Activated CD8-positive, alpha-beta T cell treated with anti-CD3 and anti-CD28 coated beads for 36 hours (primary cell): Measurements from ENCODE around the gene PTPRN2. TPM values are rescaled to one million over a fixed set of nuclear protein-coding genes. Genes with fewer than 3 reads are reported as not detected.

Experiments used
- ATAC-seq: fragments of 200-7000 bp; cut with Tn5 transposase; one replicate; pipeline ENCODE4 v1.10.0; 2021; ENCODE audit warnings: mild to moderate bottlenecking, moderate library complexity
- CTCF ChIA-PET: fragments of 350-600 bp; sonication (Branson Sonifier 250); formaldehyde crosslinking; loops from one replicate; lab custom pipeline; 2021; ENCODE audit warnings: antibody characterized with exemption; lab: Charles Lee
- POLR2A ChIA-PET: fragments of 350-600 bp; sonication (Branson Sonifier 250); formaldehyde crosslinking; loops from one replicate; lab custom pipeline; 2021; ENCODE audit warnings: antibody characterized with exemption; lab: Charles Lee
- DNase-seq: peaks from one replicate; pipeline ENCODE4 v3.0.0-alpha.2; 2020
- H3K27ac Mint-ChIP-seq: one replicate; pipeline ENCODE4 v1.8.0; 2021; ENCODE audit warnings: mild to moderate bottlenecking, mixed read lengths
- H3K27me3 Mint-ChIP-seq: one replicate; pipeline ENCODE4 v1.8.0; 2021; ENCODE audit warnings: mixed read lengths
- H3K36me3 Mint-ChIP-seq: one replicate; pipeline ENCODE4 v1.8.0; 2021; ENCODE audit warnings: low read depth, mixed read lengths
- H3K4me1 Mint-ChIP-seq: one replicate; pipeline ENCODE4 v1.8.0; 2021; ENCODE audit warnings: low read depth, mixed read lengths
- H3K4me3 Mint-ChIP-seq: one replicate; pipeline ENCODE4 v1.8.0; 2021; ENCODE audit warnings: mild to moderate bottlenecking, moderate library complexity, mixed read lengths
- H3K9me3 Mint-ChIP-seq: one replicate; pipeline ENCODE4 v1.8.0; 2021; ENCODE audit warnings: mixed read lengths
- CTCF ChIP-seq: fragments of 200-600 bp; IDR thresholded peaks from one replicate; pipeline ENCODE4 v1.8.0; 2022; ENCODE audit warnings: antibody characterized with exemption, mild to moderate bottlenecking
- intact Hi-C: fragments of 100-400 bp; cut with micrococcal nuclease; formaldehyde crosslinking; loops from one replicate; pipeline ENCODE4 v1.10.0; 2022
- total RNA-seq, 2 experiments: library from RNA; stranded (reverse); gene quantifications; one replicate each; pipeline ENCODE4 v1.2.3, GENCODE V29; 2021

Gene PTPRN2
- total RNA-seq, 2 experiments from 2014 or later = 0.49 to 0.65 TPM

GRCh38 chr7:158054611-158055010 lies 533.0 kb downstream of the PTPRN2 start:
- H3K27ac Mint-ChIP-seq = no peak overlapping the region
- H3K9me3 Mint-ChIP-seq = no peaks in the 10 kb centered on the region
- H3K4me1 Mint-ChIP-seq = no peaks in the 10 kb centered on the region
- H3K27me3 Mint-ChIP-seq = no peaks in the 10 kb centered on the region
- H3K4me3 Mint-ChIP-seq = no peak overlapping the region
- intact Hi-C loops = no loop called here
- DNase-seq (no peak), ATAC-seq (no peak)
- ChIA-PET CTCF (no interaction called here), POLR2A (no interaction called here)
- no peaks in the 10 kb centered on the region for H3K36me3 Mint-ChIP-seq
- no peak for TF ChIP-seq CTCF

GRCh38 chr7:158054081-158054480 lies 533.5 kb downstream of the PTPRN2 start:
- intact Hi-C loops = no loop called here
- H3K27me3 Mint-ChIP-seq = no peaks in the 10 kb centered on the region
- ChIA-PET POLR2A (no interaction called here), CTCF (no interaction called here)
- TF ChIP-seq CTCF = no peak
- no peak overlapping the region for H3K27ac Mint-ChIP-seq
- no peaks in the 10 kb centered on the region for H3K36me3 Mint-ChIP-seq
- no peaks in the 10 kb centered on the region for H3K9me3 Mint-ChIP-seq
- ATAC-seq (no peak), DNase-seq (no peak)
- H3K4me1 Mint-ChIP-seq = no peaks in the 10 kb centered on the region
- no peak overlapping the region for H3K4me3 Mint-ChIP-seq

GRCh38 chr7:158053183-158053915 lies 534.3 kb downstream of the PTPRN2 start:
- intact Hi-C loops = no loop called here
- no peaks in the 10 kb centered on the region for H3K9me3 Mint-ChIP-seq
- no peaks in the 10 kb centered on the region for H3K4me1 Mint-ChIP-seq
- ChIA-PET CTCF (no interaction called here), POLR2A (no interaction called here)
- no peaks in the 10 kb centered on the region for H3K36me3 Mint-ChIP-seq
- no peak for TF ChIP-seq CTCF
- H3K27me3 Mint-ChIP-seq = no peaks in the 10 kb centered on the region
- ATAC-seq (no peak), DNase-seq (no peak)
- H3K27ac Mint-ChIP-seq = no peak overlapping the region
- no peak overlapping the region for H3K4me3 Mint-ChIP-seq

- CTCF ChIA-PET = no interaction called here
- H3K4me1 Mint-ChIP-seq = no peaks in the 10 kb centered on the region
- no peak for DNase-seq
Measured at GRCh38 chr7:158052381-158053060, 535.1 kb downstream of the PTPRN2 start.

More at GRCh38 chr7:158052381-158053060, 535.1 kb downstream of the PTPRN2 start:
- Mint-ChIP-seq H3K9me3 (no peaks in the 10 kb centered on the region), H3K27ac (no peak overlapping the region), H3K36me3 (no peaks in the 10 kb centered on the region), H3K27me3 (no peaks in the 10 kb centered on the region), H3K4me3 (no peak overlapping the region)
- POLR2A ChIA-PET = no interaction called here
- TF ChIP-seq CTCF = no peak
- ATAC-seq = no peak
- intact Hi-C loops = no loop called here
